ENCODE data around the gene HLA-A. TPM values are rescaled to one million over a fixed set of nuclear protein-coding genes. Genes with fewer than 3 reads are reported as not detected.

Gene HLA-A
- total and polyA plus RNA-seq, 9 of the 15 experiments (the other 6 are each of a cell fraction or from before 2014, with no cell fraction given), result 0.46 to 3.3 TPM; not detected in 7

DNA sequence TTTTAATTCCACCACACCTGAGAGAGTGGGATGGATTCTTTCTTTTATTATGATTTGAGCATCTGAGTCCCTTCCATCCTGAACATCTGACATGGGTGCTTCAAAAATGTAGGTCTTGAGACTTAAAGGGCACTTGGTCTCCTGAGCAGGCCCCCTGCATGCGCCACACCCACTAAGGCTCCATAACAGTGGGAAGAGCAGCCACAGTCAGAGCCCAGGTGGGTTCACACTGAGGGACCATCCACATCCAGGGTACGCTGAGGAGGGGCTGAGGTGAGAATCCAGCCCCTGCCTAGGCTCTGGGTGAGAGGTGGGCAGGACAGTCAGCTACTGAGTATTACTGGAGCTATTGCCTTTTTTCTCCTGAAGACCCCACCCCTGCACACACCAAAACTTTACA is 42.7 kb downstream of the HLA-A start:
- no peaks in the 10 kb centered on the region for H3K79me2 ChIP-seq (ENCODE audit: control insufficient read depth, insufficient read depth, low read length)
- H3K4me3 ChIP-seq, result no peak overlapping the region
- no peaks in the 10 kb centered on the region for H3K36me3 ChIP-seq (ENCODE audit: control insufficient read depth, insufficient read depth, low read length)
- ATAC-seq (no peak), DNase-seq (ENCODE audit: extremely low read depth in 1 of 4, low spot score in 3 of 4) (no peak), FAIRE-seq (no peak)
- H3K9me3 ChIP-seq (replicated peaks; ENCODE audit: control insufficient read depth, insufficient read depth, low read depth, low read length), result no peaks in the 10 kb centered on the region
- 59% methylated on average over 2 of the region's 2 CpGs for WGBS (ENCODE audit: insufficient coverage, low coverage, missing lambda C conversion rate)
- H3K27ac ChIP-seq (ENCODE audit: extremely low read depth, low read depth, low read length), result no peak overlapping the region
- no peak overlapping the region for H3K9ac ChIP-seq (ENCODE audit: insufficient read depth in 1 of 2, low read depth in 2 of 2, low read length in 2 of 2)
- H3K4me1 ChIP-seq (replicated peaks in 1 of 2; ENCODE audit: control insufficient read depth in 2 of 2, insufficient read depth in 2 of 2, low read length in 2 of 2), result no peaks in the 10 kb centered on the region
- BruUV-seq (replicated peaks), result no TSS peak
- no peak overlapping the region for H3K4me2 ChIP-seq (ENCODE audit: insufficient read depth, low read length)
- no peak overlapping the region for H2AFZ ChIP-seq (ENCODE audit: low read depth, low read length)
- POLR2A ChIA-PET, result interaction anchor here (0.7 to 0.9 kb wide), 2 partner anchors 10 to 15 kb away, joined by 3 read pairs; no protein-coding TSS in a partner anchor
- CTCF ChIA-PET (ENCODE audit: low intra/inter-chr PET ratio), result no interaction called here
- TF ChIP-seq, protein P1, sequence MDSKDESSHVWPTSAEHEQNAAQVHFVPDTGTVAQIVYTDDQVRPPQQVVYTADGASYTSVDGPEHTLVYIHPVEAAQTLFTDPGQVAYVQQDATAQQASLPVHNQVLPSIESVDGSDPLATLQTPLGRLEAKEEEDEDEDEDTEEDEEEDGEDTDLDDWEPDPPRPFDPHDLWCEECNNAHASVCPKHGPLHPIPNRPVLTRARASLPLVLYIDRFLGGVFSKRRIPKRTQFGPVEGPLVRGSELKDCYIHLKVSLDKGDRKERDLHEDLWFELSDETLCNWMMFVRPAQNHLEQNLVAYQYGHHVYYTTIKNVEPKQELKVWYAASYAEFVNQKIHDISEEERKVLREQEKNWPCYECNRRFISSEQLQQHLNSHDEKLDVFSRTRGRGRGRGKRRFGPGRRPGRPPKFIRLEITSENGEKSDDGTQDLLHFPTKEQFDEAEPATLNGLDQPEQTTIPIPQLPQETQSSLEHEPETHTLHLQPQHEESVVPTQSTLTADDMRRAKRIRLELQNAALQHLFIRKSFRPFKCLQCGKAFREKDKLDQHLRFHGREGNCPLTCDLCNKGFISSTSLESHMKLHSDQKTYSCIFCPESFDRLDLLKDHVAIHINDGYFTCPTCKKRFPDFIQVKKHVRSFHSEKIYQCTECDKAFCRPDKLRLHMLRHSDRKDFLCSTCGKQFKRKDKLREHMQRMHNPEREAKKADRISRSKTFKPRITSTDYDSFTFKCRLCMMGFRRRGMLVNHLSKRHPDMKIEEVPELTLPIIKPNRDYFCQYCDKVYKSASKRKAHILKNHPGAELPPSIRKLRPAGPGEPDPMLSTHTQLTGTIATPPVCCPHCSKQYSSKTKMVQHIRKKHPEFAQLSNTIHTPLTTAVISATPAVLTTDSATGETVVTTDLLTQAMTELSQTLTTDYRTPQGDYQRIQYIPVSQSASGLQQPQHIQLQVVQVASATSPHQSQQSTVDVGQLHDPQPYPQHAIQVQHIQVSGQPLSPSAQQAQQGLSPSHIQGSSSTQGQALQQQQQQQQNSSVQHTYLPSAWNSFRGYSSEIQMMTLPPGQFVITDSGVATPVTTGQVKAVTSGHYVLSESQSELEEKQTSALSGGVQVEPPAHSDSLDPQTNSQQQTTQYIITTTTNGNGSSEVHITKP (IDR thresholded peaks at IDR 0.05; ENCODE audit: partially characterized antibody), result peak; percentile 31
- TF ChIP-seq, protein P2, sequence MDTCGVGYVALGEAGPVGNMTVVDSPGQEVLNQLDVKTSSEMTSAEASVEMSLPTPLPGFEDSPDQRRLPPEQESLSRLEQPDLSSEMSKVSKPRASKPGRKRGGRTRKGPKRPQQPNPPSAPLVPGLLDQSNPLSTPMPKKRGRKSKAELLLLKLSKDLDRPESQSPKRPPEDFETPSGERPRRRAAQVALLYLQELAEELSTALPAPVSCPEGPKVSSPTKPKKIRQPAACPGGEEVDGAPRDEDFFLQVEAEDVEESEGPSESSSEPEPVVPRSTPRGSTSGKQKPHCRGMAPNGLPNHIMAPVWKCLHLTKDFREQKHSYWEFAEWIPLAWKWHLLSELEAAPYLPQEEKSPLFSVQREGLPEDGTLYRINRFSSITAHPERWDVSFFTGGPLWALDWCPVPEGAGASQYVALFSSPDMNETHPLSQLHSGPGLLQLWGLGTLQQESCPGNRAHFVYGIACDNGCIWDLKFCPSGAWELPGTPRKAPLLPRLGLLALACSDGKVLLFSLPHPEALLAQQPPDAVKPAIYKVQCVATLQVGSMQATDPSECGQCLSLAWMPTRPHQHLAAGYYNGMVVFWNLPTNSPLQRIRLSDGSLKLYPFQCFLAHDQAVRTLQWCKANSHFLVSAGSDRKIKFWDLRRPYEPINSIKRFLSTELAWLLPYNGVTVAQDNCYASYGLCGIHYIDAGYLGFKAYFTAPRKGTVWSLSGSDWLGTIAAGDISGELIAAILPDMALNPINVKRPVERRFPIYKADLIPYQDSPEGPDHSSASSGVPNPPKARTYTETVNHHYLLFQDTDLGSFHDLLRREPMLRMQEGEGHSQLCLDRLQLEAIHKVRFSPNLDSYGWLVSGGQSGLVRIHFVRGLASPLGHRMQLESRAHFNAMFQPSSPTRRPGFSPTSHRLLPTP (IDR thresholded peaks at IDR 0.05; ENCODE audit: borderline replicate concordance, extremely low read depth, insufficient read length), result no peak
- in situ Hi-C loops (cut with MboI) (no loop called here), intact Hi-C loops (cut with micrococcal nuclease) (no loop called here)
- H4K20me1 ChIP-seq (replicated peaks; ENCODE audit: control insufficient read depth, insufficient read depth, low read length), result no peaks in the 10 kb centered on the region
- no peaks in the 10 kb centered on the region for H3K9me1 ChIP-seq (ENCODE audit: control insufficient read depth, insufficient read depth, low read length)
- no peaks in the 10 kb centered on the region for H3K27me3 ChIP-seq (ENCODE audit: control insufficient read depth in 2 of 2, insufficient read depth in 2 of 2, low read length in 2 of 2)
